Liver (tissue), 9 donors: ENCODE results near the gene R3HCC1L. TPM values are rescaled to one million over a fixed set of nuclear protein-coding genes. Genes with fewer than 3 reads are reported as not detected.

Experiments used
- DNase-seq: peaks from one replicate; pipeline ENCODE4 v3.0.0-alpha.2; 2017; ENCODE audit warnings: low spot score
- H3K27ac ChIP-seq, 2 donors: one replicate each; pipeline ENCODE4 v1.7.0; 2013; ENCODE audit warnings: inconsistent platforms in 2 of 2, low read length in 2 of 2, control low read depth in 1 of 2, low read depth in 1 of 2, mild to moderate bottlenecking in 1 of 2
- H3K27me3 ChIP-seq, 4 donors: one replicate each; pipeline versions ENCODE4 v1.6.1 to v1.7.0; 2013; ENCODE audit warnings: low read length in 3 of 4, inconsistent platforms in 1 of 4, mild to moderate bottlenecking in 1 of 4, moderate library complexity in 1 of 4; ENCODE audit not compliant: control insufficient read depth in 4 of 4, insufficient read depth in 4 of 4
- H3K36me3 ChIP-seq, 4 donors: one replicate each; pipeline versions ENCODE4 v1.6.1 to v1.7.0; 2013; ENCODE audit warnings: low read length in 3 of 4, mild to moderate bottlenecking in 3 of 4, low read depth in 1 of 4, moderate library complexity in 1 of 4; ENCODE audit not compliant: control insufficient read depth in 4 of 4, insufficient read depth in 3 of 4
- H3K4me1 ChIP-seq, 4 donors: one replicate each; pipeline versions ENCODE4 v1.6.1 to v1.7.0; 2013; ENCODE audit warnings: low read length in 3 of 4, mild to moderate bottlenecking in 3 of 4, moderate library complexity in 1 of 4; ENCODE audit not compliant: control insufficient read depth in 4 of 4, insufficient read depth in 4 of 4
- H3K4me3 ChIP-seq, 3 donors: one replicate each; pipeline versions ENCODE4 v1.6.1 to v1.7.0; 2013; ENCODE audit warnings: low read length in 3 of 3, control low read depth in 1 of 3, low read depth in 1 of 3, mild to moderate bottlenecking in 1 of 3
- H3K9ac ChIP-seq, 2 donors: one replicate each; pipeline ENCODE4 v1.7.0; 2013; ENCODE audit warnings: low read length in 2 of 2, mild to moderate bottlenecking in 2 of 2, moderate library complexity in 2 of 2, control low read depth in 1 of 2, low read depth in 1 of 2
- H3K9me3 ChIP-seq, 4 donors: one replicate each; pipeline versions ENCODE4 v1.6.1 to v1.7.0; 2013; ENCODE audit warnings: low read length in 3 of 4; ENCODE audit not compliant: control insufficient read depth in 4 of 4
- EGR1 ChIP-seq, 2 donors: IDR thresholded peaks; 2 replicates each; pipeline ENCODE4 v1.6.1; 2016 to 2018; ENCODE audit warnings: antibody characterized with exemption in 2 of 2, low read depth in 2 of 2
- FOXA1 ChIP-seq: IDR thresholded peaks from 2 replicates; pipeline ENCODE4 v1.6.1; 2016; ENCODE audit warnings: antibody characterized with exemption
- GABPA ChIP-seq, 2 donors: IDR thresholded peaks in 1 of 2; conservative IDR thresholded peaks in 1 of 2; 2 replicates each; pipeline ENCODE4 v1.6.1; 2016; ENCODE audit warnings: antibody characterized with exemption in 2 of 2, mild to moderate bottlenecking in 1 of 2, moderate library complexity in 1 of 2
- HNF4A ChIP-seq, 2 donors: conservative IDR thresholded peaks; 2 replicates each; pipeline ENCODE4 v1.6.1; 2016; ENCODE audit warnings: antibody characterized with exemption in 2 of 2, mild to moderate bottlenecking in 2 of 2
- HNF4G ChIP-seq: IDR thresholded peaks from 2 replicates; pipeline ENCODE4 v1.6.1; 2016; ENCODE audit warnings: antibody characterized with exemption
- JUND ChIP-seq, 2 donors: IDR thresholded peaks; 2 replicates each; pipeline ENCODE4 v1.6.1; 2016; ENCODE audit warnings: antibody characterized with exemption in 2 of 2
- MAX ChIP-seq: IDR thresholded peaks from 2 replicates; pipeline ENCODE4 v1.6.1; 2016; ENCODE audit warnings: antibody characterized with exemption
- RAD21 ChIP-seq, 2 donors: IDR thresholded peaks; 2 replicates each; pipeline ENCODE4 v1.6.1; 2016; ENCODE audit warnings: antibody characterized with exemption in 2 of 2, mild to moderate bottlenecking in 2 of 2
- REST ChIP-seq: IDR thresholded peaks from 2 replicates; pipeline ENCODE4 v1.6.1; 2016; ENCODE audit warnings: antibody characterized with exemption, mild to moderate bottlenecking
- RXRA ChIP-seq, 2 donors: IDR thresholded peaks; 2 replicates each; pipeline ENCODE4 v1.6.1; 2017 to 2018; ENCODE audit warnings: antibody characterized with exemption in 2 of 2, mild to moderate bottlenecking in 1 of 2
- SP1 ChIP-seq: IDR thresholded peaks from 2 replicates; pipeline ENCODE4 v1.6.1; 2018; ENCODE audit warnings: antibody characterized with exemption, mild to moderate bottlenecking
- TAF1 ChIP-seq: conservative IDR thresholded peaks from 2 replicates; pipeline ENCODE4 v1.6.1; 2016; ENCODE audit warnings: antibody characterized with exemption, mild to moderate bottlenecking
- YY1 ChIP-seq: IDR thresholded peaks from 2 replicates; pipeline ENCODE4 v1.6.1; 2016; ENCODE audit warnings: antibody characterized with exemption, mild to moderate bottlenecking
- whole genome bisulfite sequencing: extraction: QIAGEN DNeasy Blood & Tissue Kit; methylation state at CpG from one replicate; pipeline ENCODE4 v1.1.7; 2013; 5-methylcytosine and 5-hydroxymethylcytosine counted together
- polyA plus RNA-seq, 2 donors: library from polyadenylated mRNA; stranded (reverse) in 1 of 2; unstranded in 1 of 2; fragments of 200-250 nt in 1 of 2; fragments of >200 nt in 1 of 2; fragmentation: Nextera tagmentation in 1 of 2; extraction: Ambion mirVana in 1 of 2; gene quantifications; one replicate each; pipeline versions ENCODE4 v1.2.1 to v1.2.3, GENCODE V29; 2013 to 2015
- total RNA-seq, 2 donors: library from RNA; depleted of rRNA; stranded (reverse); fragments of >200 nt; gene quantifications; one replicate each; pipeline ENCODE4 v1.2.3, GENCODE V29; 2014
- TF ChIP-seq, protein P1 (sequence below): IDR thresholded peaks from 2 replicates; pipeline ENCODE4 v1.6.1; 2016; ENCODE audit warnings: antibody characterized with exemption
- TF ChIP-seq, protein P2 (sequence below): IDR thresholded peaks from 2 replicates; pipeline ENCODE4 v1.6.1; 2016; ENCODE audit warnings: antibody characterized with exemption
- TF ChIP-seq, protein P3 (sequence below): fragments of 150-350 bp; IDR thresholded peaks from 2 replicates; pipeline ENCODE4 v1.5.1; 2017; ENCODE audit warnings: improper control_type of control experiment, low read depth, low read length; ENCODE audit not compliant: missing input control
- donor health status: healthy.
- donor health status: healthy.
- donor health status: healthy.
- donor health status: healthy.
- donor health status: healthy.

Gene R3HCC1L
- total and polyA plus RNA-seq, 4 donors: 3.2 to 11.2 (median 7.4) TPM

GRCh38 chr10:98169379-98169778, 34.9 kb downstream of the R3HCC1L start:
- 95% methylated on average over 2 of the region's 2 CpGs for WGBS
- no peaks in the 10 kb centered on the region for H3K9me3 ChIP-seq
- peaks cover 0 to 3% (median 0%) of the 10 kb centered on the region in 4 donors for H3K4me1 ChIP-seq
- H3K36me3 ChIP-seq: peaks cover 7 to 22% (median 16%) of the 10 kb centered on the region in 4 donors
- DNase-seq: no peak
- no peak overlapping the region for H3K9ac ChIP-seq
- H3K27me3 ChIP-seq: no peaks in the 10 kb centered on the region
- no peak overlapping the region for H3K27ac ChIP-seq
- TF ChIP-seq MAX: no peak
- no peak for TF ChIP-seq SP1
- TF ChIP-seq, protein P1, sequence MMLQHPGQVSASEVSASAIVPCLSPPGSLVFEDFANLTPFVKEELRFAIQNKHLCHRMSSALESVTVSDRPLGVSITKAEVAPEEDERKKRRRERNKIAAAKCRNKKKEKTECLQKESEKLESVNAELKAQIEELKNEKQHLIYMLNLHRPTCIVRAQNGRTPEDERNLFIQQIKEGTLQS: no peak
- TF ChIP-seq, protein P2, sequence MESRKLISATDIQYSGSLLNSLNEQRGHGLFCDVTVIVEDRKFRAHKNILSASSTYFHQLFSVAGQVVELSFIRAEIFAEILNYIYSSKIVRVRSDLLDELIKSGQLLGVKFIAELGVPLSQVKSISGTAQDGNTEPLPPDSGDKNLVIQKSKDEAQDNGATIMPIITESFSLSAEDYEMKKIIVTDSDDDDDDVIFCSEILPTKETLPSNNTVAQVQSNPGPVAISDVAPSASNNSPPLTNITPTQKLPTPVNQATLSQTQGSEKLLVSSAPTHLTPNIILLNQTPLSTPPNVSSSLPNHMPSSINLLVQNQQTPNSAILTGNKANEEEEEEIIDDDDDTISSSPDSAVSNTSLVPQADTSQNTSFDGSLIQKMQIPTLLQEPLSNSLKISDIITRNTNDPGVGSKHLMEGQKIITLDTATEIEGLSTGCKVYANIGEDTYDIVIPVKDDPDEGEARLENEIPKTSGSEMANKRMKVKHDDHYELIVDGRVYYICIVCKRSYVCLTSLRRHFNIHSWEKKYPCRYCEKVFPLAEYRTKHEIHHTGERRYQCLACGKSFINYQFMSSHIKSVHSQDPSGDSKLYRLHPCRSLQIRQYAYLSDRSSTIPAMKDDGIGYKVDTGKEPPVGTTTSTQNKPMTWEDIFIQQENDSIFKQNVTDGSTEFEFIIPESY: no peak
- TF ChIP-seq GABPA (IDR thresholded peaks at IDR 0.05 in 1 of 2, conservative IDR thresholded peaks at IDR 0.05 in 1 of 2): no peak
- TF ChIP-seq JUND (IDR thresholded peaks at IDR 0.05): no peak
- no peak for TF ChIP-seq YY1
- TF ChIP-seq HNF4A (conservative IDR thresholded peaks at IDR 0.05): no peak
- TF ChIP-seq RAD21 (IDR thresholded peaks at IDR 0.05): no peak
- TF ChIP-seq HNF4G: no peak
- no peak for TF ChIP-seq EGR1 (IDR thresholded peaks at IDR 0.05; ENCODE audit: low read depth in 2 of 2)
- TF ChIP-seq FOXA1: no peak
- TF ChIP-seq REST: no peak
- no peak for TF ChIP-seq TAF1
- no peak for TF ChIP-seq RXRA (IDR thresholded peaks at IDR 0.05)
- H3K4me3 ChIP-seq: no peak overlapping the region

- no peak overlapping the region for H3K9ac ChIP-seq
- TF ChIP-seq HNF4G (no peak), RXRA (IDR thresholded peaks at IDR 0.05) (peak in 1 of 2 donors; percentile 45), RAD21 (IDR thresholded peaks at IDR 0.05) (peak; percentile 79 to 86), HNF4A (conservative IDR thresholded peaks at IDR 0.05) (peak; percentile 5 to 59)
- TF ChIP-seq, protein P3, sequence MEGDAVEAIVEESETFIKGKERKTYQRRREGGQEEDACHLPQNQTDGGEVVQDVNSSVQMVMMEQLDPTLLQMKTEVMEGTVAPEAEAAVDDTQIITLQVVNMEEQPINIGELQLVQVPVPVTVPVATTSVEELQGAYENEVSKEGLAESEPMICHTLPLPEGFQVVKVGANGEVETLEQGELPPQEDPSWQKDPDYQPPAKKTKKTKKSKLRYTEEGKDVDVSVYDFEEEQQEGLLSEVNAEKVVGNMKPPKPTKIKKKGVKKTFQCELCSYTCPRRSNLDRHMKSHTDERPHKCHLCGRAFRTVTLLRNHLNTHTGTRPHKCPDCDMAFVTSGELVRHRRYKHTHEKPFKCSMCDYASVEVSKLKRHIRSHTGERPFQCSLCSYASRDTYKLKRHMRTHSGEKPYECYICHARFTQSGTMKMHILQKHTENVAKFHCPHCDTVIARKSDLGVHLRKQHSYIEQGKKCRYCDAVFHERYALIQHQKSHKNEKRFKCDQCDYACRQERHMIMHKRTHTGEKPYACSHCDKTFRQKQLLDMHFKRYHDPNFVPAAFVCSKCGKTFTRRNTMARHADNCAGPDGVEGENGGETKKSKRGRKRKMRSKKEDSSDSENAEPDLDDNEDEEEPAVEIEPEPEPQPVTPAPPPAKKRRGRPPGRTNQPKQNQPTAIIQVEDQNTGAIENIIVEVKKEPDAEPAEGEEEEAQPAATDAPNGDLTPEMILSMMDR: peak; percentile 75
- peaks cover 0 to 3% (median 0%) of the 10 kb centered on the region in 4 donors for H3K4me1 ChIP-seq
- H3K27ac ChIP-seq: no peak overlapping the region
- 45% methylated on average over 3 of the region's 3 CpGs for WGBS
- H3K27me3 ChIP-seq: no peaks in the 10 kb centered on the region
- peaks cover 3 to 17% (median 12%) of the 10 kb centered on the region in 4 donors for H3K36me3 ChIP-seq
- peak; percentile 63 for DNase-seq
- H3K4me3 ChIP-seq: no peak overlapping the region
- H3K9me3 ChIP-seq: no peaks in the 10 kb centered on the region
Measured at GRCh38 chr10:98170249-98171117, 36.0 kb downstream of the R3HCC1L start.
